Measurements from ENCODE around the gene SYNE4.

The SYNE4 gene

DNA sequence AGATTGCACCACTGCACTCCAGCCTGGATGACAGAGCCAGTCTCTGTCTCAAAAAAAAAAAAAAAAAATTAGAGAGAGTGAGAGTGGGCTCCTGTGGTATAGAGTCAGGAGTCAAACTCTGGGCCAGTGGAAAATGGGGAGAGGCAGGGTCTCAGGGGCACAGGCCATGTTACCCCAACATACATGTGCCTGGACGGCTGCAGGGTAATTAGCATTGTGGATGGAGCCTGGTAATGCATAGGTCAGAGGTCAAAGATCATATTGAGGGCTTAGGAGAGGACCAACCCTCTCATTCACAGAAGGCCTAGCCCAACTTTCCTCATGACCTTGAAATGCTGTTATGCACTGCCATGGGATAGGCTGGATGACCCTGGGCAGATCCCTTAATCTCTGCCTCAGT, 16.9 kb upstream of the SYNE4 start:
- DNase-seq: no peak

- no peak for DNase-seq
These were observed 14.8 kb upstream of the SYNE4 start for GRCh38 chr19:36023432-36023831.

DNA sequence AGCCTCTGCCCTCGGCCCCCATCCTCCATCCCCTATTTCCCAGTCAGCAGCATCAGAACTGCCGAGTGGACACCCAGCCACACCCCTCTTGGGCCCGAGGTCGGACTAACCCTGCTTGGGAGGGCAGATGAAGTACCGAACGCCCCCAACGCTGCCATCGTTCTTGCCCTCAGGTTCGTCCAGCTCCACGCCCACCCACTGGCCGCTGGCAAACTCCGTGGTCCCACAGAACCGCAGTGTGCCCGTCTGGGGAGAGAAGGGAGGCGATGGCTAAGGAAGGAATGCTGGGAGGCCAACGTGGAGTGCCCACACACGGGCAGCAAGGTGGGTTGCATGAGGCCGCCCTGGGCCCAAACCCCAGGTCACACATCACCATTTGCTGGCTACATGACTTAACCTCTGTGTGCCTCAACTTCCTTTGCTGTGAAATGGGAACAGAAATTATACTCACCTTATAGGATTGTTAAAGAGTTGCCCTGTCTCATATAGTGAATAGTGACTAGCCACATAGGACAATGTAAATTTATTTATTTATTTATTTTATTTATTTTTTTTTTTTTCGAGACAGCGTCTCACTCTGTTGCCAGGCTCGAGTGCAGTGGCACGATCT, 10.6 kb upstream of the SYNE4 start:
- no peak for DNase-seq

DNA sequence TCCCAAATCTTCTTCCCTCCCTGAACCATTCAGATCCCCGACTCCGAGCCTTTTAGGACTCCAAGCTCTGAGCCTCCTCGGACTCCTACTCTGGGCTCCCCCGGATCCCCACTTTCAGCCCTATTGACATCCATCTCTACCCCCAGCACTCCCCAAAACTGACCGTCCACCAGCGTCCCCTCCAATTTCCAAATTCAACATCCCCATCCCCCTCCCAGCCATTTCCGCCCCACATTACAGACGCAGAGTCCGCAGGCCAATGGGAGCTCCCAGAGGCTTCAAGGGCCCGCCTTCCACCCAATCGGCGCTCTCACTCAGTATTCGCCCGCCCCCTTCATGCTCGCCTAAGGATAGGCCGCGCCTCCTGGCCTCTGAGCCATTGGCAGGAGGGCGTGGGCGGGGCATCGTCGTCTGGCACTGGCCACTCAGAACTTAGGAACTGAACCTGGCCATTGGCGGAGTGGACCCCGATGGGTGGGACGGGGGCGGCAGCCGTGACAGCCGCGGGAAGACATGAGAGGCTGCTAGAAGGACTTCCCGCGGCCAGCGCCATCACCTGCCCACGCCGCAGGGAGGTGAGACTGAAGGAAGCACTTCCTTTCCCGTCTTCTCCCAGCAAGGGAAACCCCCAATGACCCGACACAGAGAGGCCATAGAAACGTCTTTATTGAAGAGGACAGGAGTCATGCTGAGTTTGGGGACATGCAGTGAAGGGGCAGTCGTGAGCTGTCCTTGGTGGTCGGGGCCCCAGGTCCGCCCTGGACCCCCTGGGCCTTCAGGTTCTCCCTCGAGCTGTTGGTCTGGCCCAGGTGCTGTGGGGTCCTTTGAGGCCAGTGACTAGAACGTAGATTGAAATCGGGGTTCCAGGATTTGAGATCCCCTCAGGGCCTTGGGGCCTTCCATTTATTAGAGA, 5.7 kb upstream of the SYNE4 start, which contains the start of gene ALKBH6:
Gene ALKBH6, minus strand, starts transcription at position 202 of the 913 bp plus-strand sequence. CDS start 816 bp downstream, outside the sequence.
- peak; percentile 100 for DNase-seq

DNA sequence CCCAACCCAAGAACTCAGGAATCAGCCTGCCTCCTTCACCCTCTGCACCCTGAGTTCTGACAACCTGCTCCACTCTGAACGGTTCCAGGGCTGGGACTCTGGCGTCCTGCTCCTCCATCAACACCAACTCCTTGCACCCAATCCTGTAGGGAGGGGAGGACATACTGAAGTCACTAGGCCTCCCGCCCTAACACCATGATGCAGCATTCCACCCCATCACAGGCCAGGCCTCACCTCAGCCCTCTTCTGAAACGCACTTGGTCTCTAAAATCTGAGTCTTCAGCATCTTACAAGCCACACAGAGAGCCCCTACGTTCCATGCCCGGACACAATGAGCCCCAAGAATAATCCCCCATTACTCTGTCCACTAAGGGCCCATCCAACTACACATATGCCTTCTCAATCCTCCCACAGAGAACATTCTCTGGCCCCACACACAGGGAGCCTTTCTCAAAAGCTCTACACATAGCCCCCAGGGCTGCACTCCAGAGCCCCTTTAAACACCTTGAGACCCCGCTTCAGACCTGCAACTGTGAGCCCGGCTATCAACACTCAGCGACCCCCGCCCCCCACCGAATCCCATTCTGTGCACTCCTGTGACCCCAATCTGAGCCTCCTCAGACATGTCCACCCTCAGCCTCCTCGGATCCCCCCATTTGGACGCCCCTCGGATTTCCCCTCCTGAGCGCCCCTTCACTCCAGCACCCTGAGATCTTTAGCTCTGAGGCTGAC, 4.8 kb upstream of the SYNE4 start:
- DNase-seq: no peak

DNA sequence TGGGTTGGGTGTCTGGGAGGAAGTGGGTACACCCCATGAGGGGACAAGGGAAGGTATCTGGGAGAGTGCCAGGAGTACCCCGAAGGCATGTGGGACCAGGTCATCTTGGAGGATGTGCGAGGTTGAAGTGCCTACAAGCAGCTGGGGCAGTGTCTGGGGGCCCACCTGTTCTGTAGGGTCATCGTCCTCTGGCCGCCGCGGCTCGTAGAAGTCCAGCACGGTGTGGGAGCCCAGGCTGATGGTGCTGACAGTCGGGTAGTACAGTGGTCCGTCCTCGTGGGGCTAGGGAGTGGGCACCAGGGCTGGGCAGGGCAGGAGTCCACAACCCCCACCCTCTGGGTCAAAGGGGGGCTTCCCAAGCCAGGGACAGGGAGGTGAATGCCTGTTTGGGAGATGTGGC, 1.8 kb upstream of the SYNE4 start:
- no peak for DNase-seq

DNA sequence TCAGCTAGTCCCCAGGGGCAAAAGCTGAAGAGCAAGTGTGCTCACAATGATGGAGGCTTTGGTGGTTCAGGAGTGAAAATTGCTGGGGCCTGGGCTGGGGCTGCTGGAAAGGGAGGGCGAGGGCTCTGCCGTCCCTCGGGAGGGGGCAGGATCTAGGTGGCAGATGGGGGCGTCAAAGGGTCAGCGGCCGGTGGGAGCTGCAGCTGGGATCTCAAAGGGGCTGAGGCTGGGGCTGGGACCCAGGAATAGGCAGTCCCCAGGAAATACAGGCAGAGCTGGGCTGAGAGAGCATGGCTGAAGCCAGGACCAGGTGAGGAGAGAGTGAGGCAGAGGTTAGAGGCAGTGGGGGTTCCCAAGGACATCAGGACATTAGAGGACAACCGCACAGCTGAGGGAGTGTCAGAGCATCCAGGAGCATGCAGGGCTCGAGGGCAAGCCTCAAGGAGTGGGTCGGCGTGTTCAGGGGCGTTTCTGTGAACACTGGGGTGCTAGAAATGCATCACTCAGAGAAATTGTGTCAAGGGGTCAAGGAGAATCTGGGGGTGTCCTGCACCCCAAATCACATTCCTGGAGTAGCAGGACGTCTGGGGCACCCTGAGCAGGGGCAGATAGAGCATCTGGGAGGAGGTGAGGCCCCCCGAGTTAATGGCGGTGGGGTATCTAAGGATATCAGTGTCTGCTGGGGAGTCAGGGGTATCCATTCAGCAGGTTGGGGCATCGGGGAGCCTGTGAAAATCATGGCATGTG, 1.2 kb upstream of the SYNE4 start:
- DNase-seq: no peak

- peak; percentile 75 for DNase-seq
These were observed 607 bp upstream of the SYNE4 start for GRCh38 chr19:36009220-36009619.

DNA sequence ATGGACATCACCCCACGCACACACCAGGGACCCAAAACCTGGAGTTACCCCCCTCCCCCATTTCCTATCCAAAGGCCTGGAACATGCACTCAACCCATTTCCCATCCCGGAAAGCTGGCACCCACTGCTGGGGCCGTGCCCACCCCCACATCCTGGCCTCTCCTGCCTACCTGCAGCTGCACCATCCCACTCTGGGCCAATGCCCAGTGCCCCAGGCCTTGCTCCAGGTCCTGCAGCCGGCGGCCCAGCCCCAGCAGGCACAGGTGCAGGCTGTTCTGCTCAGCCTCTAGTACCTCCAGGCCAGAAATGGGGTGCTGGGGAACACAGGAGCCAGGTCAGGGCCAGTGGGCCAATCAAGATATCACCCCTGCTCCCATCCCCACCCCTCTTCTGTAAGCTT, 1.7 kb downstream of the SYNE4 start:
- DNase-seq: no peak

GRCh38 chr19:36003284-36003683, 5.3 kb downstream of the SYNE4 start:
- no peak for DNase-seq

DNA sequence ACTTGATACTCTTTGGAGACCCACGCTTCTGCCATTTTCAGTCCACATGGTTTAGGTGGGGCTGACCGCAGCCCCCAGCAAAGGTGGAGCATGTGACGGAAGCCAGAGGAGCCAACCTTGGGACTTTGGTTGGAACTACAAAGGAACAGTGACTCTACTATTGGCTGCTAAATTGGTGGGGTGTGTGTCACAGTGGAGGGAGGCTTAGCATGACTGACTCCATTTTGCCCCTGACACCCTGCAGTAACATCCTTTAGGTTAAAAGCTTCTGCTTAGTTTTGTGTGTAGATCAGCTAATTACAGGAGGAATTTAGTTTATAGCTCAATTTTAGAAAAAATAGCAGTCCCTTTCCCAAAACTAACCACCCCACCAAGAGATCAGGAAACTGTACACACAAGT, 7.0 kb downstream of the SYNE4 start:
- DNase-seq: no peak

DNA sequence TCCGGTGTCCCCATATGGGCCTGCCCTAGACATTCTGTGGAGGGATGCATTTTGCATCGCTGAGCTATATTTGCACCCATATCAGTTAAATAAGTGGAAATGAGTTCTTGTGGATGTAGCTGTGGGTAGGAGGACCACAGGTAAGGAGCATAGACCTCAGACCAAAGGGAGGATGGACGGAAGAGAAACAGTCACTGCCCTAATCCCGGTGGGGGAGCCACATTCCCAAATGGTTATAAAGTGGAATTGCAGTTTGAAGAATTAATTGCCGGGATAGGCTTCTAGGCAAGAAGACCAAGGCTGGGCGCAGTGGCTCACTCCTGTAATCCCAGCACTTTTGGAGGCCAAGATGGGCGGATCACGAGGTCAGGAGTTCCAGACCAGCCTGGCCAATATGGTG, 11.8 kb downstream of the SYNE4 start:
- no peak for DNase-seq

DNA sequence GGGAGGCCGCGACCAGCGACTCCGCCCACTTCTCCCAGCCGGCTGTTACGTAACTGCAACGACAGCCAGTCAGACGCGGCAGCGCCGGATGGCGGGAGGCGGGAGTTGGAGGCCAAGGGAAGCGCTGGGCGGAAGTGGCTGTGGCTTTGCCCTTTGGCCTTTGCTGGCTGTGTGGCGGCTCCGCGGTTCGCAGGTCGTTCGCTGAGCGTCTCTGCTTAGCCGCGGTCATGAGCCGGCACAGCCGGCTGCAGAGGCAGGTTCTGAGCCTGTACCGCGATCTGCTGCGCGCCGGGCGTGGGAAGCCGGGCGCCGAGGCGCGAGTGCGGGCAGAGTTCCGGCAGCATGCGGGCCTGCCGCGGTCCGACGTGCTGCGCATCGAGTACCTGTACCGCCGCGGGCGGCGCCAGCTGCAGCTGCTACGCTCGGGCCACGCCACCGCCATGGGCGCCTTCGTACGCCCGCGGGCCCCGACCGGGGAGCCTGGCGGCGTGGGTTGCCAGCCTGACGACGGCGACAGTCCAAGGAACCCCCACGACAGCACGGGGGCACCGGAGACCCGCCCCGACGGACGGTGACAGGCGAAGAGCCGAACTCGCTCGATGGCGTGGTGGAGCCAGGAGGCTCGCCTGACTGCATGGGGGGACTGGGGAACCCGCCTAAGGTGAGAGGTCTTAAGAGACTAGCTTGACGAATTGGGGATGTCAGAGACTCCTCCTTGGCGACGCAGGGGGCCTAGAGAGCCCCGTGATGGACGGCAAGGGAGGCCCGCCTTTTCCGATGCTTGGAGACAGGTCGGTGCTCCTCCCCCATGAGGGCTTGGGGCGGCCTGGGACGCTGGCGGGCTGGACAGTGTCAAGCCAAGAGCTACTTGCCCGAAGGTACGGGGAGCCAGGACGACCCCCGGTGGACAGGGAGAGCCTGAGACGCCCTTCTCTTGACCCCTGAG, 13.3 kb downstream of the SYNE4 start, which contains the start of gene SDHAF1:
Gene SDHAF1, plus strand, starts transcription at position 141 of the 946 bp plus-strand sequence. Its CDS starts 87 bp downstream, at position 228.
- DNase-seq: peak; percentile 99

DNA sequence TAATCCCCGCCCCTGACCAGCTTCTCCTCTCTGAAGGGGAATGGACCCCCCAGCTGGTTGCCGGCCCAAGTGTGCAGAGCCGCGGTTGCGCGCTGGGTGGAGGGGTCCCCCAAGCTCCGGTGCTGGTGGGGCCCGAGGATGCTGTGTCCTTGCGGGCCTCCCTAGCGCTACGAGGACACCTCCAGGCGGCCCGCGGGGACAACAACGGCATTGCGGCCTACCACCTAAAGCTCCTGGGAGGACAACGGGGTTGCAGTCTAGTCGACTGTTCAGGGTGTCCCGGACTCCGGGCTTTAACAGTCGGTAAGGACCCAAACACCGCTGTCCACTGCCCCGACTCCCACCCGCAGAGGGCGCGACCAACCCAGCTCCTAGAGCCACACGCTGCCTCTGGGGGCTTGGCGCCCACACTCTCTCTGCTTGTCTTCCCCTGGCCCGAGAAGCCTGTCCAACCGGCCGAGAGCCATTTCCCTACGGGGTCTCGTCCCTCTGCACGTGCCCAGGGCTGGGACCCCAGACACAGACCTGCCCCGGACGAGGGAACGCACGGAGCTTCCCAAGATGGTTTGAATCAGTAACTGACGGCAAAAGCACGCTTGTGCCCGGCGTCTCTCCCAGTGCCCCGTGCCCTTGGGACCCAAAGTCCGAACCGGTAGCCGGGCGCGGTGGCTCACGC, 14.6 kb downstream of the SYNE4 start:
- DNase-seq: no peak

- DNase-seq: no peak
These were observed 15.5 kb downstream of the SYNE4 start for GRCh38 chr19:35992907-35993765.

DNA sequence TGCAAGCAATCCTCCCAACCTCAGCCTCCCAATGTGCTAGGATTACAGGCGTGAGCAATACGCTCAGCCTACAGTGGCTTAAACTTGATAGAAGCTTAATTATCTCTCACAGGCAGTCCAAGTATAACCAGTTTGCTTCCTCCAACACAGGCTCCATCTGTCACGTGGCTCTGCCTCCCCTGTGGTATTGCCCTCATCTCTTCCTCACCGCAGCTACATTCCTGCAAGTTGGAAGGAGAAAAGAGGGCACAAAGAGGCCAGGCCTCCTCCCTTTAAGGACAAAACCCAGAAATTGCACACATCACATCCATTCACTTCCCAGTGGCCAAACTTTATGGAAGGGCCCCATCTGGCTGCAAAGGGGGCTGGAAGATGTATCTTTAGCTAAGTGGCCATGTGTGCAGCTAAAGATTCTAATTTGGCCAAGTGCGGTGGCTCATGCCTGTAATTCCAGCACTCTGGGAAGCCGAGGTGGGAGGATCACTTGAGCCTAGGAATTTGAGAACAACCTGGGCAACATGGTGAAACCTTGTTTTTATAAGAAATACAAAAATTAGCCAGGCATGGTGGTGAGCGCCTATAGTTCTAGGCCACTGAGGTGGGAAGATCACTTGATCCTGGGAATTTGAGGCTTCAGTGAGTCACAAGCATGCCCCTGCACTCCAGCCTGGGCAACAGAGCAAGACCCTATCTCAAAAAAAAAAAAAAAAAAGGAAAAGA, 16.7 kb downstream of the SYNE4 start:
- no peak for DNase-seq

- no peak for DNase-seq
These were observed 17.6 kb downstream of the SYNE4 start for GRCh38 chr19:35990771-35991730.

DNA sequence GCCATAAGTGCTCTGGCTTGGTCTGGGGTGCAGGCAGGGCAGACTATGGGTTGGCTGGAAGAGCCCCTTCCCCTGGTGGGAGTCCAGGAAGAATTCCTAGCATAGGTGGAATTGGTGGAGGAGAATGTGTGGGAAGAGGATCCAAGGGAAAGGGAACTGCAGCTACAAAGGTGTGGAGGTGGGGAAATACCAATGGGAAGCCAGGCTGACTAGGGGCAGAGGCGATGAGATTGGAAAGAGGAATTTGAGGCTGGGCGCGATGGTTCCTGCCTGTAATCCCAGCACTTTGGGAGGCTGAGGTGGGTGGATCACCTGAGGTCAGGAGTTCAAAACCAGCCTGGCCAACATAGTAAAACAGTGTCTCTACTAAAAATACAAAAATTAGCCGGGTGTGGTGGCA, 18.5 kb downstream of the SYNE4 start:
- no peak for DNase-seq

Data from NCI-H345 (cell line).